ENCODE results near the gene MYADM.

The MYADM gene

GRCh38 chr19:53892301-53892980 is 24.8 kb downstream of the MYADM start:
- no peak for FAIRE-seq

- FAIRE-seq = no peak
Measured at GRCh38 chr19:53892981-53893325, 25.3 kb downstream of the MYADM start.

DNA sequence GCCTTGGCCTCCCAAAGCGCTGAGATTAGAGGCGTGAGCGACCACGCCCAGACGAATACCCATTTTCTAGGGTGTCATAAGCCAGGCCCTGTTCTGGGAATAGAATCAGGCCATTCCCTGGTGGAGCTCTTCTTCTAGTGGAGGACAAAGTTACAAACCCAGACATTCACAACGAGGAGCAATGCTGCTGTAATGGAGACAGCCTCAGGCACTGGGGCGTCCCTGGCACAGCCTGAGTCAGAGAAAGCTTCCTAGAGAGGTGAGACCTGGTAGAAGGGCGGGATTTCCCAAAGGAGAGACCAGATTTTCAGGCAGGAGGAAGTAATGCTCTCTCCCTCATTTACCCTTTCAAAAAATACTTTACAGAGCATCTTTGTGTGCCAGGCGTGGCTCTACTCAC is 27.0 kb downstream of the MYADM start:
- FAIRE-seq = no peak

- FAIRE-seq = no peak
Measured at GRCh38 chr19:53896682-53897081, 29.0 kb downstream of the MYADM start.

GRCh38 chr19:53897459-53897858 is 29.8 kb downstream of the MYADM start:
- no peak for FAIRE-seq

GRCh38 chr19:53898166-53898565 is 30.5 kb downstream of the MYADM start:
- FAIRE-seq = no peak

DNA sequence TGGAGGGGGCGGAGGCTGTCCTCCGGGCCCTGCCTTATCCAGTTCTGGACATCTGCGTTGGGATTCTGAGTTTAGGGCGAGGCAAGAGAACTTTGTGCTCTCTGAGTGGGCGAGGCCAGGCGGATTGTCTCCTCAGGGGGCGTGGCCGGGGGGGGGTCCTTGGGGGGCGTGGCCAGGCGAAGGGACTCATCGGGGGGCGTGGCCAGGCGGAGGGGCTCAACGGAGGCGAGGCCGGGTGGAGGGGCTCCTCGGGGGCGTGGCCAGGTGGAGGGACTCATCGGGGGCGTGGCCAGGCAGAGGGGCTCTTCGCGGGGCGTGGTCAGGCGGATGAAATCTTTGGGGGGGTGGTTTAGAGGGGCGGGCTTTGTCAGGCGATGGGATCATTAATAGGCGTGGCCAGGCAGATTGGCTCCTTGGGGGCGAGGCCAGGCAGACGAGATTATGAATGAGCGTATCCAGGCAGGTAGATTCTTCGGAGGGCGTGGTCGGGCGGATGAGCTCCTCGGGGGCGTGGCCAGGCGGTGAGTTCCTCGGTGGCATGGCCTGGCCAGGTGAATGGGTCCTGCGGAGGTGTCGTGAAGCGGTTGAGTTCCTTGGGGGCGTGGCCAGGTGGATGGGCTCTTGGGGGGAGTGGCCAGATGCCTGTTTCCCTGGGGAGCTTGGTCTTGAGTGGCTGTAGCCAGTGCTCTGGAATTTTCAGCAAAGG is 31.1 kb downstream of the MYADM start:
- FAIRE-seq = no peak

GRCh38 chr19:53900191-53900860 is 32.6 kb downstream of the MYADM start:
- FAIRE-seq = no peak

DNA sequence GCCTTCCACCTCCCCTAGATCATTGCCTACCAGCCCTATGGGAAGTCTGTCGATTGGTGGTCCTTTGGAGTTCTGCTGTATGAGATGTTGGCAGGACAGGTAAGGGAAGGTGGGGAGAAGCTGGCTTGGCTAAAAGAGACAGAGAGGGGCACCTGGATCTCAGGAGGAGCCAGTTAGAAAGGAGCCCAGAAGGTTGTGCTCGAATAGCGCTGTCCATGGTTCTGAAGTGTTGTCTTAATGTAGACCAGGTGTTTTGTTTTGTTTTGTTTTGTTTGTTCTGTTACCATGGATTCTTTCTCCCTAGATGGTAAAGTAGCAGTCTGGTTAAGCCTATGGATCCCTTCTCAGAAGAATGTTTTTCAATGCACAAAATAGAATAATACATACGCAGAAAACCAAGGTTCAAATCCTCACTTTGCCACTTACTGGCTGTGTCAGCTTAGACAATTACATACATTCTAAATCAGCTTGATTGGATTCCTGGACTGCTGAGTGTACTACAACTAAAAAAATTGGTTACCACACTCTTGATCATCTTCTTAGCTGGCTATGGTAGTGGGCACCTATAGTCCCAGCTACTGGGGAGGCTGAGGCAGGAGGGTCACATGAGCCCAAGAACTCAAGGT is 35.5 kb downstream of the MYADM start:
- peak; percentile 73 for FAIRE-seq

DNA sequence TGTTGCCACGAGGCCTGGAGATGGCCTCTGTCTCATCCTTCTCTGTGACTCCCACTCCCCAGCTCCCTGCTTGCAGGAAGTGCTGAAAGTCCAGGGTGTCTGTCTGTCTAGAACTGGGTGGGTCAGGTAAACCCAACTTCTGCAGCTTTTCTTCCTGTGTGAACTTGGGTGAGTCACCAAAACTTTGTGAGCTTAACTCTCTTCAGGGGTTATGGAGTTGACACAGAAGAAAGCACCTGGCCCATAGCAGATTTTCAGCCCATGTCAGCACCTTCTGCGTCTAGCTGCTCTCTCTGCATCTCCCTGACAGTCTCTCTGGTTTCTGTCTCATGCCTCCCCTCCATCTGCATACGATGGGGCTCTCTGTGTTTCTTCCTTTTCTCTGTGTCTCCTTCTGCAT is 37.2 kb downstream of the MYADM start:
- no peak for FAIRE-seq

GRCh38 chr19:53905787-53906186 is 38.1 kb downstream of the MYADM start:
- no peak for FAIRE-seq

DNA sequence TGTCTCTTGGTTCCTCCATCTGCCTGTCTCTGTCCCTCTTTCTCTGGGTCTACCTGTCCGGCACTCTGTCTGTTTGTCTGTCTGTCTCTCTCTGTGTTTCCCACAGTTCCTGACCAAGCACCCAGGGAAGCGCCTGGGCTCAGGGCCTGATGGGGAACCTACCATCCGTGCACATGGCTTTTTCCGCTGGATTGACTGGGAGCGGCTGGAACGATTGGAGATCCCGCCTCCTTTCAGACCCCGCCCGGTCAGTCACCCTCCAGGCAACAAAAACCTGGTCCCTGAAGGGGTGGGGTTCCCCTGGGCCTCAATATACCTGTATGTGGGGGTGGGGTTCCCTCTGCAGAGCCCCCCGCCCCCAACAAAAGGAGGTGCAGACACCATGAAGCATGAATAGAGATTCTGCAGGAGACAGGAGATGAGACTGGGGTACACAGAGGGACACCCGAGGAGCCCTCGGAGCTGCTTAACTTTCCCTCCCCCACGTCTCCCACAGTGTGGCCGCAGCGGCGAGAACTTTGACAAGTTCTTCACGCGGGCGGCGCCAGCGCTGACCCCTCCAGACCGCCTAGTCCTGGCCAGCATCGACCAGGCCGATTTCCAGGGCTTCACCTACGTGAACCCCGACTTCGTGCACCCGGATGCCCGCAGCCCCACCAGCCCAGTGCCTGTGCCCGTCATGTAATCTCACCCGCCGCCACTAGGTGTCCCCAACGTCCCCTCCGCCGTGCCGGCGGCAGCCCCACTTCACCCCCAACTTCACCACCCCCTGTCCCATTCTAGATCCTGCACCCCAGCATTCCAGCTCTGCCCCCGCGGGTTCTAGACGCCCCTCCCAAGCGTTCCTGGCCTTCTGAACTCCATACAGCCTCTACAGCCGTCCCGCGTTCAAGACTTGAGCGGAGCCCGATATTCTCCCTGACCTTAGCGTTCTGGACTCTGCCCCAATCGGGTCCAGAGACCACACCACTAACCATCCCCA is 38.8 kb downstream of the MYADM start:
- no peak for FAIRE-seq

DNA sequence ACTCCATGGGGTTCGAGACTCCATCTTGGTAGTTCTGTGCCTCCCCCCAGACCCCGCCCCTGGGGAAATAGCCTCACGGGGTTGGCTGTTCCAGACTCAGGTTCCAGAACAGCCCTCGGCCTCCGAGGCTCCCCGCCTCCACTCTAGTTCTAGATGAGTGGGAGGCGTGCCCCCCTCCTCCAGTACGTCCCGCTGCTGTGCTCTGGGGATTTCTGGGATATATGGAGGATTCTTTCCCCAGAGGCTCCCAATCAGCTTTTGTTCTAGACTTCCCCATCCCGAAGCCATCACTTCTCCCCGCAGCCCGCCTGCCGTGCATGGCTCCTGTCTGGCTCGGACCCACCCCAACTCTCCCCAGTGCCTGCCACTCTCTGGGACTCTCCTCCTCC is 39.5 kb downstream of the MYADM start:
- FAIRE-seq = no peak

DNA sequence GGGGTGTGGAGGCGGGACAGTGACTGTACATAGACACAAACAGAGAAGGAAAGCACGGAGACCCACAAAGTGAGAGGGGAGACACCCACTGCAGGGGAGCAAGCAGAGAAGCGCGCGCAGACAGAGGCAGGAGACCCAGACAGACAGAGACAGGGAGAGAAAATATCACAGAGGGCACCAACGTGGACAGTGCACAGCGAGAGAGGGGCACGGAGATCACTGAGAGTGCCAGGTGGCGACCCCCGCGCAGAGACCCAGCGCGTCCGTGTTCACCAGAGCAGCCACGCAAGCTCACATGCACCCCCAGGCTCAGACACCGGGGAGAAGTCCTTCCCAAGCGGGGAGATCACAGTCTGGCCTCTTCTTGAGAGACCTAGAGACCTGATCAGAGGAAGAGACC is 40.0 kb downstream of the MYADM start:
- no peak for FAIRE-seq

DNA sequence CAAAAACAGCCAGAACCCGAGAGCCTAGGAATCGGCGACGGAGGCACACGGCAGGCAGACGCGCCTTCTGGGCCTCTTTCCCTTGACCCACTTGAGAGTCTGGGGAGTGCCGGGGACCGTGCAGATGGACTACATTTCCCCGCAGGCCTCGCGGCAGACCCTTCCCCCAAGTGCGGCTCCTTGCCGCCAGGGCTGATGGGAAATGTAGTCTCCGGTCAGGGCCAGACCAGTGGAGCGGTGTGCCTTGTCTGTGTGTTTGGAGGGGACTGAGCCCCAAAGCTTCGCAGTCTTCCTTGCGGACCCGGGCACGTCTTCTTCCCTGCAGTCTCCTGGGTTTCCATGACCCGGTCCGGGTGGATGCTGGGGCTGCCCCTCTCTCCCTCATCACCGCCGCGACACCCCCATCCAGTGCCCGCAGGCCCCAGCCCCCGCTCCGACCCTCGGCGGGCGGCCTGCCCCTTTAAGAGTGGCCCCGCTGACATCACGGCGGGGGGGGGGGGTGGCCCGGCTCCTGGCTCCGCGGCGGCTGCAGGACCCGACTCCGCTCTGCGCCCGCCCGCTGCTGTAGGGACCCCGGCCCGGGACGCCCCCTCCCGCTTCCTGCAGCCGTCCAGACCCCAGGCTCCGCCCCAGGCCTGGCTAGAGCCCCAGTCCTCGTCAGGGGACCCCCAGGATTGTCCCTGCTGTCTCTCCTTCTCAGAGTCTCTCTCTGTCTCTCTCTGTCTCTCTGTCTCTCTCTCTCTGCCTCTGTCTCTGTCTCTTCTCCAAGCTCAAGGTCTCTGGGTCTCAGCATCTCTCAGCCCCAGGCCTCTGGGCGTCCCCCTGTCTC is 40.6 kb downstream of the MYADM start:
- no peak for FAIRE-seq

- FAIRE-seq = no peak
Measured at GRCh38 chr19:53908935-53909415, 41.3 kb downstream of the MYADM start, which contains the start of gene CACNG7. CACNG7 (plus strand) TSS chr19:53909278; CDS start chr19:53912832, 3,554 bp downstream.

DNA sequence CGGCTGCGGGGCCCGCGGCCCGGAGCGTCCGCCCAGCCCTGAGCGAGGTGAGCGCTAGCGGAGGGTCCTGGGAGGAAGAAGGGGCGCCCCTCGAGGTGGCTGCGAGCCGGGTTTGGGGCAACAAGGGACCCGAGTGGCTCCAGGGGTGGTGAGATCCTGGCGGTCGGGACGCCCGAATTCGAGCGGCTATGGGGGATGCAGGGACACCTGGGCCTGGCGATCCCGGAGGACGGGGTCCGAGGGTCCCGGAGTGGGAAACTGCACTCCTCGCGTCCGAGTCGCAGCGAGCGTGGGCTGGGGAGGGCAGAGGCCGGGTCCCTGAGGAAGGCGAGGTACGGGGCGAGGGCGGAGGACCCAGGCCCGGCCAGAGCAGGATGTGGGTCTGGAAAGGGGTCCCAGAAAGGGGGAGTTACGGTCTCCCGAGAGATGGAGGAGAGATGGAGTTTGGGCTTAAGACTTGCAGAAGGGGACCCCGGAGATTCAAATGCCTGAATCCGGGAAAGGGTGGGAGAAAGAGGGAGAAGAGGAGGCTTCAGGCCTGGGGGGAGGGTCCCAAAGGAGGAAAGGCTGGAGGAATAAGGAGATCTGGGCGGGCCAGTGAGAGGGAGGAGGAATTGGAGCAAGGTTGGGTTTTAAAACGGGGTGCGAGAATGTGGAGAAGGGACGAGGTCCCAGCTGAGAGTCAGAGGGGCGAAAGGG is 41.9 kb downstream of the MYADM start:
- FAIRE-seq = no peak

DNA sequence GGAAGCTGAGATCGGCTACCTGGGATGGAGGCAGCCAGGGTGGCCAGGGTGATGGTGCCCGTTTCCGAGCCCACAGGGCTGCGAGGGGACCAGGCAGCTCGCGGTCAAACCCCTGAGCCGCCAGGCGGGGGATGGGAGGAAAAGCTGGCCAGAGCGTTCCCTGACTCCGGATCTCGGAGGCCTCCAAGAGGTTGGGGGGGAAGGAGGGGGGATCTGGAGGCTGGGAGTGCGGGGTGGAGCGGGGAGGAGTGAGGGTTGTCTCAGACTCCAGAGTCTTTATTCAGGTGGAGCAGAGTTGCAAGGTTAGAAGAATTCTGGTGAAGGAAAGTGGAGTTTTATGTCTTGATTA is 42.5 kb downstream of the MYADM start:
- FAIRE-seq = no peak

- no peak for FAIRE-seq
Measured at GRCh38 chr19:53912653-53913052, 45.0 kb downstream of the MYADM start.

- no peak for FAIRE-seq
Measured at GRCh38 chr19:53915000-53915399, 47.3 kb downstream of the MYADM start.

DNA sequence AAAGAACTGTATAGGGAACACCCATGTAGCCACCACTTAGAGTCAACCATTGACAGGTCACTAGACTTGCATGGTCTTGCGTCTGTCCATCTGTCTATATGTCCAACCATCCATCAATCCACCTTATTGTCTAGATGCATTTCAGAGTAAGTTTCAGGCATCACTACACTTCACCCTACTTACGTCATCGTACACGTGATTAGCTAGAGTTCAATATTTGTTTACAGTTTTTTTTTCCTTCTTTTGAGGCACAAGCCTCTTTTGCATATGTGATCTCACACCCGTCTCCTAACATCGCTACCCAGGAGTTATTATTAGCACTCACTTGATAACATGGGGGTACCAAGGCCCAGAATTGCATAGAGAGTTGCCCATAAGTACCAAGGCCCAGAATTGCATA is 48.3 kb downstream of the MYADM start:
- FAIRE-seq = no peak

All from G401.6 (cell line).